ENCODE data around the gene RCN1.

DNA sequence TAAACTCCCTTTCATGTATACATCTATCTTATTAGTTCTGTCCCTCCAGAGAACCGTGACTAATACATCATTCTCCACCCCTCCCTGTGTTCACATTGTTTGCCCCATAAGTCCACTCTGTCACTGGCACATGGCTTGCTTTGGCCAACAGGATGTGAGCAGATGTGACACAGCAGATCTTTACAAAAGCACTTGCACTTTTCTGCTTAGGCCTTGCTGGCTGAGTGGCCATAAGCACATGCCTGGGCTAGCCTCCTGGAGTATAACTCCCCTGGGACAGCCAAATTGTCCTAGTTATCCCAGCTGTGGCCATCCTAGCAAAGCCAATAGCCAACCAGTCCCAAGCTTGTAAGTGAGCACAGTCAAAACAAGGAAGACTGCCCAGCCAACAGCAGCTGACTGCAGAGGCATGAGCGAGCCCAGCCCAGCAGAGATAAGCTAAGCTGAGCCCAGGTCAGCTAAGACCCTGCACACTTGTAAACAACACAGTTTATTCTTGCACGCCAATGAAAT lies 9.7 kb upstream of the RCN1 start:
- TF ChIP-seq, protein P1, sequence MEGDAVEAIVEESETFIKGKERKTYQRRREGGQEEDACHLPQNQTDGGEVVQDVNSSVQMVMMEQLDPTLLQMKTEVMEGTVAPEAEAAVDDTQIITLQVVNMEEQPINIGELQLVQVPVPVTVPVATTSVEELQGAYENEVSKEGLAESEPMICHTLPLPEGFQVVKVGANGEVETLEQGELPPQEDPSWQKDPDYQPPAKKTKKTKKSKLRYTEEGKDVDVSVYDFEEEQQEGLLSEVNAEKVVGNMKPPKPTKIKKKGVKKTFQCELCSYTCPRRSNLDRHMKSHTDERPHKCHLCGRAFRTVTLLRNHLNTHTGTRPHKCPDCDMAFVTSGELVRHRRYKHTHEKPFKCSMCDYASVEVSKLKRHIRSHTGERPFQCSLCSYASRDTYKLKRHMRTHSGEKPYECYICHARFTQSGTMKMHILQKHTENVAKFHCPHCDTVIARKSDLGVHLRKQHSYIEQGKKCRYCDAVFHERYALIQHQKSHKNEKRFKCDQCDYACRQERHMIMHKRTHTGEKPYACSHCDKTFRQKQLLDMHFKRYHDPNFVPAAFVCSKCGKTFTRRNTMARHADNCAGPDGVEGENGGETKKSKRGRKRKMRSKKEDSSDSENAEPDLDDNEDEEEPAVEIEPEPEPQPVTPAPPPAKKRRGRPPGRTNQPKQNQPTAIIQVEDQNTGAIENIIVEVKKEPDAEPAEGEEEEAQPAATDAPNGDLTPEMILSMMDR (IDR thresholded peaks at IDR 0.05): no peak
- no peak for TF ChIP-seq POLR2A (IDR thresholded peaks at IDR 0.05)
